Measurements from ENCODE around the gene NXPE3.

DNA sequence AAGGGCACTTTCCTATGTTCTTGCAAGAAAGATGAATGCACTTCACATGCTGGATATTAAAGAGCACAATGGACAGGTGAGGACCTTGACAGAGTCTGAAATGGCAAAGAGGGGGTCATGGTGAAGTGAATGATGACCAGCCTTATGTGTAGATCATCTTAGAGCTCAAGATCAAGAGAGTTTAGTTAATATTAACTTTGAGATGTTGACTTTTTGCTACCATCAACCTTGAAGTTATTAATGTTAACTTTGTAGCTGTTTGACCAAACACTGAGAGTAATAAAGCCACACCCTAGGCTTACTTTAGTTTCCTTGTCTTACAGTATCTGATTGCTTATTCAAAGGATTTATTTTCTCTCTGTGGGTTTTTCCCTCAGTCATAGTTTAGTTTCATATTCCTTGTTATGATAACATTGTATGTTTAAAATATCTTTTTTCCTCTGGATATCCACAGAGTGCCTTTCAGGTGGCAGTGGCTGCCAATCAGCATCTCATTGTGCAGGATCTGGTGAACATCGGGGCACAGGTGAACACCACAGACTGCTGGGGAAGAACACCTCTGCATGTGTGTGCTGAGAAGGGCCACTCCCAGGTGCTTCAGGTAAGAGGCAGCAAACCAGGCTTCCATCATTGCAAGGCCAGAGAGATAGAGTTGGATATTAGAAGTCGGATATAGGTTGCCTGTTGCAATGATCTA, 75.7 kb downstream of the NXPE3 start:
- TF ChIP-seq, protein P1, sequence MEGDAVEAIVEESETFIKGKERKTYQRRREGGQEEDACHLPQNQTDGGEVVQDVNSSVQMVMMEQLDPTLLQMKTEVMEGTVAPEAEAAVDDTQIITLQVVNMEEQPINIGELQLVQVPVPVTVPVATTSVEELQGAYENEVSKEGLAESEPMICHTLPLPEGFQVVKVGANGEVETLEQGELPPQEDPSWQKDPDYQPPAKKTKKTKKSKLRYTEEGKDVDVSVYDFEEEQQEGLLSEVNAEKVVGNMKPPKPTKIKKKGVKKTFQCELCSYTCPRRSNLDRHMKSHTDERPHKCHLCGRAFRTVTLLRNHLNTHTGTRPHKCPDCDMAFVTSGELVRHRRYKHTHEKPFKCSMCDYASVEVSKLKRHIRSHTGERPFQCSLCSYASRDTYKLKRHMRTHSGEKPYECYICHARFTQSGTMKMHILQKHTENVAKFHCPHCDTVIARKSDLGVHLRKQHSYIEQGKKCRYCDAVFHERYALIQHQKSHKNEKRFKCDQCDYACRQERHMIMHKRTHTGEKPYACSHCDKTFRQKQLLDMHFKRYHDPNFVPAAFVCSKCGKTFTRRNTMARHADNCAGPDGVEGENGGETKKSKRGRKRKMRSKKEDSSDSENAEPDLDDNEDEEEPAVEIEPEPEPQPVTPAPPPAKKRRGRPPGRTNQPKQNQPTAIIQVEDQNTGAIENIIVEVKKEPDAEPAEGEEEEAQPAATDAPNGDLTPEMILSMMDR (conservative IDR thresholded peaks at IDR 0.05; ENCODE audit: low read depth, low read length), result no peak
- no peak for TF ChIP-seq EZH2 (IDR thresholded peaks at IDR 0.05; ENCODE audit: borderline replicate concordance, low read depth, low read length, poor library complexity, severe bottlenecking)

Measured in A673 (cell line).